Tibial artery (tissue), 4 donors: ENCODE measurements around the gene ARHGAP21.

ENCODE experiments used
- DNase-seq, 2 donors: peaks; one replicate each; pipeline ENCODE4 v3.0.0-alpha.2; 2019
- H3K27ac ChIP-seq, 2 donors: fragments of 200-600 bp; sonication (generic) in 1 of 2; 1 replicate in 1 of 2; 2 replicates in 1 of 2; pipeline ENCODE4 v1.5.1; 2018 to 2019; ENCODE audit warnings: mild to moderate bottlenecking in 1 of 2
- H3K27me3 ChIP-seq, 2 donors: fragments of 200-600 bp; sonication (generic) in 1 of 2; one replicate each; pipeline versions ENCODE4 v1.5.1 to v1.6.0; 2016 to 2019
- H3K36me3 ChIP-seq, 3 donors: fragments of 200-600 bp; sonication (generic) in 2 of 3; one replicate each; pipeline ENCODE4 v1.5.1; 2016 to 2019; ENCODE audit warnings: mild to moderate bottlenecking in 2 of 3
- H3K4me1 ChIP-seq, 4 donors: fragments of 200-600 bp; sonication (generic) in 2 of 4; 1 replicate in 3 of 4; 2 replicates in 1 of 4; pipeline ENCODE4 v1.5.1; 2016 to 2019
- H3K4me3 ChIP-seq, 2 donors: fragments of 200-600 bp; sonication (generic) in 1 of 2; 1 replicate in 1 of 2; 2 replicates in 1 of 2; pipeline ENCODE4 v1.5.1; 2018 to 2019; ENCODE audit warnings: mild to moderate bottlenecking in 2 of 2
- H3K9me3 ChIP-seq, 3 donors: fragments of 200-600 bp; sonication (generic) in 1 of 3; one replicate each; pipeline ENCODE4 v1.5.1; 2016 to 2019
- CTCF ChIP-seq, 2 experiments: fragments of 200-600 bp in 1 of 2; fragments of 450-650 bp in 1 of 2; IDR thresholded peaks; one replicate each; pipeline ENCODE4 v1.5.1; 2017 to 2019; ENCODE audit warnings: antibody characterized with exemption in 2 of 2, mild to moderate bottlenecking in 1 of 2, moderate library complexity in 1 of 2
- intact Hi-C: fragments of 100-400 bp; cut with DNase I; formaldehyde crosslinking; loops from one replicate; pipeline ENCODE4 v1.15.0; 2023; ENCODE audit warnings: low total_unique reads

ARHGAP21 gene

GRCh38 chr10:24652381-24652957 lies 71.2 kb downstream of the ARHGAP21 start:
- H3K27ac ChIP-seq: no peak overlapping the region

GRCh38 chr10:24651923-24652322 lies 71.8 kb downstream of the ARHGAP21 start:
- no peaks in the 10 kb centered on the region for H3K9me3 ChIP-seq
- H3K27ac ChIP-seq: peak overlapping the region in 1 of 2 donors; percentile 13
- H3K27me3 ChIP-seq: no peaks in the 10 kb centered on the region
- H3K4me3 ChIP-seq: no peak overlapping the region
- peaks cover 0 to 52% (median 12%) of the 10 kb centered on the region in 4 donors for H3K4me1 ChIP-seq
- intact Hi-C loops: no loop called here
- no peak for TF ChIP-seq CTCF (IDR thresholded peaks at IDR 0.05)
- no peaks in the 10 kb centered on the region for H3K36me3 ChIP-seq
- DNase-seq: no peak

More at GRCh38 chr10:24652381-24652957, 71.2 kb downstream of the ARHGAP21 start:
- Histone ChIP-seq H3K4me1 (peaks cover 0 to 47% (median 12%) of the 10 kb centered on the region in 4 donors), H3K27me3 (no peaks in the 10 kb centered on the region), H3K9me3 (no peaks in the 10 kb centered on the region), H3K36me3 (no peaks in the 10 kb centered on the region), H3K4me3 (no peak overlapping the region)
- DNase-seq: no peak
- intact Hi-C loops: no loop called here
- TF ChIP-seq CTCF (IDR thresholded peaks at IDR 0.05): no peak

- peak overlapping the region in 1 of 2 donors; percentile 13 for H3K27ac ChIP-seq
- H3K9me3 ChIP-seq: no peaks in the 10 kb centered on the region
- no peak for TF ChIP-seq CTCF (IDR thresholded peaks at IDR 0.05)
- H3K27me3 ChIP-seq: no peaks in the 10 kb centered on the region
- intact Hi-C loops: no loop called here
- peaks cover 0 to 63% (median 12%) of the 10 kb centered on the region in 4 donors for H3K4me1 ChIP-seq
- DNase-seq: no peak
- H3K4me3 ChIP-seq: no peak overlapping the region
- H3K36me3 ChIP-seq: no peaks in the 10 kb centered on the region
Measured at GRCh38 chr10:24650669-24651391, 72.9 kb downstream of the ARHGAP21 start.

GRCh38 chr10:24645784-24646183 lies 77.9 kb downstream of the ARHGAP21 start:
- H3K4me3 ChIP-seq: no peak overlapping the region
- no peak for TF ChIP-seq CTCF (IDR thresholded peaks at IDR 0.05)
- intact Hi-C loops: loop anchor here (10.0 kb wide), 1 partner anchor 79 kb away; the partner anchor contains the start of gene ARHGAP21
- no peaks in the 10 kb centered on the region for H3K36me3 ChIP-seq
- no peaks in the 10 kb centered on the region for H3K9me3 ChIP-seq
- DNase-seq: no peak
- H3K27me3 ChIP-seq: no peaks in the 10 kb centered on the region
- no peak overlapping the region for H3K27ac ChIP-seq
- peaks cover 0 to 73% (median 12%) of the 10 kb centered on the region in 4 donors for H3K4me1 ChIP-seq

GRCh38 chr10:24645022-24645421 lies 78.7 kb downstream of the ARHGAP21 start:
- H3K36me3 ChIP-seq: no peaks in the 10 kb centered on the region
- intact Hi-C loops: loop anchor here (10.0 kb wide), 1 partner anchor 80 kb away; the partner anchor contains the start of gene ARHGAP21
- H3K9me3 ChIP-seq: no peaks in the 10 kb centered on the region
- peaks cover 0 to 73% (median 10%) of the 10 kb centered on the region in 4 donors for H3K4me1 ChIP-seq
- no peaks in the 10 kb centered on the region for H3K27me3 ChIP-seq
- no peak overlapping the region for H3K4me3 ChIP-seq
- H3K27ac ChIP-seq: no peak overlapping the region
- DNase-seq: no peak
- no peak for TF ChIP-seq CTCF (IDR thresholded peaks at IDR 0.05)
